ENCODE data around the gene FAM9A.

DNA sequence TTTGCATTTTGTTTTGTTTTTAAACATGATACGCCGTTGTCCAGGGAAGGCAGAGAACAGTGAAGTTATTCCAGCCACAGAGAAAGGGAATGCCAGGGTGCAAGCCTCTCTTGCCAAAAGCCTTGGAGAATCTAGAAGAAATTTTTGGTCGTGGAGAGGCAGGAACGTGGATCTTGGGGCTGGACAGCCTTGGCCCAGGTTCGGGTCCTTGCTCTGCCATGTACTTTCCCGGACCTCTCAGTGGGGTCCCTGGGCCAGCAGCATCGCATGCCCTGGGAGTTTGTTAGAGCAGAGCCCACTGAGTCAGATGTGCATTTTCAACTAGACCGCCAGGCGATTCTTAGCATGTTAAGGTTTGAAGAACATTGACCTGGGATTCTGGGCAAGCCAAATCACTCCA lies 18.6 kb downstream of the FAM9A start:
- no peak for TF ChIP-seq CTCF (conservative IDR thresholded peaks at IDR 0.05; ENCODE audit: low read depth, low read length)
- no peak for TF ChIP-seq EZH2 (IDR thresholded peaks at IDR 0.05; ENCODE audit: low read length, unreplicated experiment)
- no peak for TF ChIP-seq EZH2phosphoT487 (IDR thresholded peaks at IDR 0.05; ENCODE audit: borderline replicate concordance, low read length)

All from PC-3 (cell line).